MCF 10A (cell line): ENCODE measurements around the gene INPP5D. TPM values are rescaled to one million over a fixed set of nuclear protein-coding genes. Genes with fewer than 3 reads are reported as not detected.

Source experiments
- Bru-seq: library from RNA; stranded (reverse); fragments of 400-500 nt; gene quantifications from one replicate; lab custom pipeline; 2021; lab: Mats Ljungman, UMichigan
- BruChase-seq, 2 experiments: library from RNA; stranded (reverse); fragments of 400-500 nt; gene quantifications; one replicate each; lab custom pipeline; 2021; lab: Mats Ljungman, UMichigan
- BruUV-seq: library from RNA; stranded (reverse); fragments of 400-500 nt; replicated peaks from 2 replicates; lab custom pipeline; 2021; lab: Mats Ljungman, UMichigan
- CTCF ChIA-PET: fragments of 300-600 bp; sonication (Branson Sonifier 250); formaldehyde crosslinking; extraction: SDS; loops from one replicate; lab custom pipeline; 2021; ENCODE audit warnings: antibody characterized with exemption, inconsistent platforms; lab: Yijun Ruan, JAX
- POLR2A ChIA-PET: fragments of 300-600, 350-650 bp; sonication (Branson Sonifier 250); formaldehyde crosslinking; extraction: SDS; loops from one replicate; lab custom pipeline; 2020; ENCODE audit warnings: antibody characterized with exemption, inconsistent platforms; lab: Yijun Ruan, JAX
- DNase-seq: peaks from one replicate; pipeline ENCODE4 v3.0.0-alpha.2; 2018; ENCODE audit not compliant: unreplicated experiment
- H3K27ac Mint-ChIP-seq: one replicate; pipeline ENCODE4 v1.8.0; 2022; ENCODE audit warnings: mild to moderate bottlenecking, low read depth, mixed read lengths; ENCODE audit not compliant: unreplicated experiment
- H3K27me3 Mint-ChIP-seq: one replicate; pipeline ENCODE4 v1.8.0; 2022; ENCODE audit warnings: mixed read lengths; ENCODE audit not compliant: insufficient read depth, unreplicated experiment
- H3K36me3 Mint-ChIP-seq: one replicate; pipeline ENCODE4 v1.8.0; 2022; ENCODE audit warnings: mild to moderate bottlenecking, moderate library complexity, mixed read lengths; ENCODE audit not compliant: insufficient read depth, unreplicated experiment
- H3K4me1 Mint-ChIP-seq: one replicate; pipeline ENCODE4 v1.8.0; 2022; ENCODE audit warnings: mixed read lengths; ENCODE audit not compliant: insufficient read depth, unreplicated experiment
- H3K4me3 Mint-ChIP-seq: one replicate; pipeline ENCODE4 v1.8.0; 2022; ENCODE audit warnings: mild to moderate bottlenecking, moderate library complexity, mixed read lengths; ENCODE audit not compliant: unreplicated experiment
- H3K9me3 Mint-ChIP-seq: one replicate; pipeline ENCODE4 v1.8.0; 2022; ENCODE audit warnings: mixed read lengths; ENCODE audit not compliant: unreplicated experiment
- intact Hi-C: fragments of 100-400 bp; cut with micrococcal nuclease; formaldehyde crosslinking; loops from 2 replicates; pipeline ENCODE4 v1.14.1; 2022
- long read RNA-seq: library from polyadenylated mRNA; stranded (forward); transcript quantifications from one replicate; pipeline ENCODE4 v2.0.0, GENCODE V29; 2022
- total RNA-seq: library from RNA; stranded (reverse); gene quantifications from 2 replicates; pipeline ENCODE4 v1.2.3, GENCODE V29; 2022
- TF ChIP-seq, protein P1 (sequence below): fragments of 200-600 bp; IDR thresholded peaks from one replicate; pipeline ENCODE4 v1.8.0; 2022; ENCODE audit warnings: antibody characterized with exemption, mild to moderate bottlenecking; ENCODE audit not compliant: unreplicated experiment

Gene INPP5D
- total RNA-seq (46.1 and 64.9 TPM in 2 replicates), Bru-seq, nascent RNA (percentile 54 among the genes with signal in this experiment), BruChase-seq, experiment 1, labeled RNA remaining after a 6-hour chase (percentile 69 among the genes with signal in this experiment), BruChase-seq, experiment 2, labeled RNA remaining after a 2-hour chase (percentile 57 among the genes with signal in this experiment)
- long read RNA-seq, partial matches to known transcripts: 120 of 137 reads
- long read RNA-seq, other reads (novel, unspliced or antisense): 15 of 137 reads

DNA sequence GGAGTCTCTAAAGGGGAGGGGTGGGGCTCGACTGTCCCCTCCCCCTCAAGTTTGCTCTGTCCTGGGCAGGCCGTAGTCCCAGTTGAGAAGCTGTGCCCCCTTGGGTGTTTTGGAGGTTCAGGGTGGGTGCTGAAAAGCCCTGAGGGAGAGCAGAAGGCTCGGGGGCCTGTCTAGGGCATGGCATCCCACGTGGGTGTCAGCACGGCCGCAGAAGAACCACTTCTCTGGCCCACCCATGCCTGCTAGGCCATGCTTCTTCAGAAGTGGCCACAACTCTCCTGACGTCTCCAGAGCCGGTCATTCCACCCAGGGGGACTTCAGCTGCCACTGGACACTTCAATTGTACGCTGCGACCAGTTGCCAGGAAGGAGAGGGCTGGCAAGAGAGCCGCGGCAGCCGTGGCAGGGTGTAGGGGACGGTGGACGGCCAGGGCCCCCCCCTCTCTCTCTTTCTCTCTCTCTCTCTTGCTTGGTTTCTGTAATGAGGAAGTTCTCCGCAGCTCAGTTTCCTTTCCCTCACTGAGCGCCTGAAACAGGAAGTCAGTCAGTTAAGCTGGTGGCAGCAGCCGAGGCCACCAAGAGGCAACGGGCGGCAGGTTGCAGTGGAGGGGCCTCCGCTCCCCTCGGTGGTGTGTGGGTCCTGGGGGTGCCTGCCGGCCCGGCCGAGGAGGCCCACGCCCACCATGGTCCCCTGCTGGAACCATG is at the start of gene INPP5D:
Gene INPP5D, plus strand, starts transcription at position 546 of the 704 bp plus-strand sequence. Its CDS starts 137 bp downstream, at position 683.
- Mint-ChIP-seq H3K4me1 (no peaks in the 10 kb centered on the region), H3K4me3 (no peak within 1 kb of the TSS), H3K27me3 (no peaks in the 10 kb centered on the region), H3K36me3 (no peaks in the 10 kb centered on the region), H3K9me3 (no peaks in the 10 kb centered on the region), H3K27ac (no peak within 1 kb of the TSS)
- intact Hi-C loops: no loop called here
- no peak for DNase-seq
- TF ChIP-seq, protein P1, sequence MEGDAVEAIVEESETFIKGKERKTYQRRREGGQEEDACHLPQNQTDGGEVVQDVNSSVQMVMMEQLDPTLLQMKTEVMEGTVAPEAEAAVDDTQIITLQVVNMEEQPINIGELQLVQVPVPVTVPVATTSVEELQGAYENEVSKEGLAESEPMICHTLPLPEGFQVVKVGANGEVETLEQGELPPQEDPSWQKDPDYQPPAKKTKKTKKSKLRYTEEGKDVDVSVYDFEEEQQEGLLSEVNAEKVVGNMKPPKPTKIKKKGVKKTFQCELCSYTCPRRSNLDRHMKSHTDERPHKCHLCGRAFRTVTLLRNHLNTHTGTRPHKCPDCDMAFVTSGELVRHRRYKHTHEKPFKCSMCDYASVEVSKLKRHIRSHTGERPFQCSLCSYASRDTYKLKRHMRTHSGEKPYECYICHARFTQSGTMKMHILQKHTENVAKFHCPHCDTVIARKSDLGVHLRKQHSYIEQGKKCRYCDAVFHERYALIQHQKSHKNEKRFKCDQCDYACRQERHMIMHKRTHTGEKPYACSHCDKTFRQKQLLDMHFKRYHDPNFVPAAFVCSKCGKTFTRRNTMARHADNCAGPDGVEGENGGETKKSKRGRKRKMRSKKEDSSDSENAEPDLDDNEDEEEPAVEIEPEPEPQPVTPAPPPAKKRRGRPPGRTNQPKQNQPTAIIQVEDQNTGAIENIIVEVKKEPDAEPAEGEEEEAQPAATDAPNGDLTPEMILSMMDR: no peak
- ChIA-PET POLR2A (interaction anchor here (0.7 to 1.2 kb wide), 2 partner anchors 12 to 1904 kb away, joined by 3 to 4 read pairs; no protein-coding TSS in a partner anchor), CTCF (interaction anchor here (0.6 to 0.7 kb wide), 3 partner anchors 22 to 341 kb away, joined by 3 to 4 read pairs (median 3); no protein-coding TSS in a partner anchor)
- BruUV-seq: no TSS peak

DNA sequence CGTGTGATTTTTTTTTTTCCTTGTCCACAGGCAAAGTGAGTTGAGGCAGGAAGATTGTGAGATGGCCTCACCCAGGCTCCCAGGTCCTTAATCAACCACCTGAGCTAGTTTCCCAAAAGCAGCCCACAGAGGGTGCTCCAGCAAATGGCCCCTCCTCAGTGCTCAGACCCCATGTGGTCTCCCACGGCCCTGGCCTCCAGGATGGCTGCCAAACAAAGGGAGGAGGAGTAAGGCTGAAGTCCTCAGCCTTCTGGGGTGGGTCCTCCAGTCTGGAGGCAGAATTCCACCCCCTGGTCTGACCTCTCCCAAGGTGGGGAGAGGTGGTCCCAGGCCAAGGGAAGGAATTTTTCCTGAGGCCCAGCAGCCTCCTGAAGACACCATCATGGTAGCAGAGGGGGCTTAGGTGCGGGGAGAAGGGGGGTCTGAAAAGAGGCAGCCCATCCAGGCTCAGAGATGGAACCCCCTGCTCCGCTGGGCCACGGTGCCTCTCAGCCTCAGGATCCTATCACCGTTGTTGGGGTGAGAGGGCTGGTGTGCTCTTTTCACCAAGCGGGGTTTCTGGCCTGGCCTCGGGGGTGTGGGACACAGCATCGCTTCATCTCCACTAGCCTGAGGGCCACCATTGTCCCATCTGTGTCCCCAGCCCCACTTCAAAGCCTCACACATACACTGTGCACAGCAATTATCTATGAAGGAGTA is 49.4 kb upstream of the INPP5D start:
- peaks cover 13% of the 10 kb centered on the region for H3K9me3 Mint-ChIP-seq
- ChIA-PET CTCF (no interaction called here), POLR2A (no interaction called here)
- H3K4me3 Mint-ChIP-seq: no peak overlapping the region
- no peak overlapping the region for H3K27ac Mint-ChIP-seq
- intact Hi-C loops: no loop called here
- BruUV-seq: no TSS peak
- H3K27me3 Mint-ChIP-seq: no peaks in the 10 kb centered on the region
- H3K36me3 Mint-ChIP-seq: no peaks in the 10 kb centered on the region
- TF ChIP-seq, protein P1: no peak
- no peak for DNase-seq
- no peaks in the 10 kb centered on the region for H3K4me1 Mint-ChIP-seq

DNA sequence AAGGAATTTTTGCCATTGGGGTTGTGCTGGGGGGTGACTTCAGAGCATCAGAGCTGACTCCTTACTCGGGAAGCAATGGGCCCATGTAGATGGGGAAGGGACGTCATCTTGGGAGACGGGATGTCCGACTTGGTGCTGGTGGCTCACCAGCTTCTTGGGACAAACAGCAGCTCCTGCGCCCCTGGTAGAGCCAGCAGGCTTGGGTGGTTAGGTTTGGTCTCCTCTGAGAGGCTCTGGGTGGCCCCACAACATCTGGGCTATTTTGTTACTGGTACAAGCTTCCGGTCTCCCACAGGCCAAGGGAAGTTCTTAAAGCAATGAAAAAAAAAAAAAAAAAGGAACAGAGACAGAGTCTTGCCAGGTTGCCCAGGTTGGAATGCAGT is 48.9 kb upstream of the INPP5D start:
- H3K4me1 Mint-ChIP-seq: no peaks in the 10 kb centered on the region
- H3K4me3 Mint-ChIP-seq: no peak overlapping the region
- intact Hi-C loops: no loop called here
- no peaks in the 10 kb centered on the region for H3K27me3 Mint-ChIP-seq
- BruUV-seq: no TSS peak
- ChIA-PET POLR2A (no interaction called here), CTCF (no interaction called here)
- no peaks in the 10 kb centered on the region for H3K36me3 Mint-ChIP-seq
- H3K9me3 Mint-ChIP-seq: peaks cover 13% of the 10 kb centered on the region
- no peak overlapping the region for H3K27ac Mint-ChIP-seq
- DNase-seq: no peak
- TF ChIP-seq, protein P1: no peak

DNA sequence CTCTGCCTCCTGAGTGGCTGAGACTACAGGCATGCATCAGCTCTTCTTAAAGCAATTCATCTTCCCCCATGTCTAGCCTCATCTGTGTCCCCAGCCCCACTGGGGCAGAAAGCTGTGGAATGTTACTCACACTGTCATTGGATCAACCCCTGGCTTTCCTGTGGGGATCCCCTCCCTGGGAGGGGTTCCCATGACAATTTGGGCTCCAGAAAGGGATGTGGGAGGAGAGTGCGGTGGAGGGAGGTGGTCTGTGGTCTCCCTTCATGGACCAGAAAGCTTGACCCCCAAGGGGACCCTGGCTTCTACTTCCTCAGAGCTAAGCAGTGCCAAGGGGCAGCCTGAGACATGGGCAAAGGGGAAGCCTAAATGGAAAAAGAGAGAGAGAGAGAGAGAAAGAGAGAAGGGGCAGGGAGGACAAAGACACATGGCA is 48.4 kb upstream of the INPP5D start:
- TF ChIP-seq, protein P1: no peak
- no peaks in the 10 kb centered on the region for H3K4me1 Mint-ChIP-seq
- intact Hi-C loops: no loop called here
- no TSS peak for BruUV-seq
- no peaks in the 10 kb centered on the region for H3K27me3 Mint-ChIP-seq
- DNase-seq: no peak
- H3K9me3 Mint-ChIP-seq: peaks cover 13% of the 10 kb centered on the region
- ChIA-PET POLR2A (no interaction called here), CTCF (no interaction called here)
- H3K4me3 Mint-ChIP-seq: no peak overlapping the region
- no peaks in the 10 kb centered on the region for H3K36me3 Mint-ChIP-seq
- no peak overlapping the region for H3K27ac Mint-ChIP-seq
